Neuron (in vitro differentiated cells): ENCODE data around the gene FLT3.

Experiments used
- H2AFZ ChIP-seq: one replicate; pipeline ENCODE4 v1.6.1; 2013; ENCODE audit warnings: low read depth, mild to moderate bottlenecking, inconsistent platforms, low read length, moderate library complexity
- H3K27me3 ChIP-seq: one replicate; pipeline ENCODE4 v1.6.1; 2013; ENCODE audit warnings: low read length; ENCODE audit not compliant: insufficient read depth
- H3K36me3 ChIP-seq: one replicate; pipeline ENCODE4 v1.6.1; 2013; ENCODE audit warnings: low read length; ENCODE audit not compliant: insufficient read depth
- H3K4me1 ChIP-seq: one replicate; pipeline ENCODE4 v1.6.1; 2013; ENCODE audit warnings: low read length; ENCODE audit not compliant: insufficient read depth
- H3K4me3 ChIP-seq: 2 replicates; pipeline ENCODE4 v1.5.1; 2013; ENCODE audit warnings: mild to moderate bottlenecking, low read length, moderate library complexity
- H3K9me3 ChIP-seq: one replicate; pipeline ENCODE4 v1.6.1; 2013; ENCODE audit warnings: low read length

The FLT3 gene

GRCh38 chr13:27976362-27977091, 123.8 kb downstream of the FLT3 start:
- Histone ChIP-seq H3K4me3 (no peak overlapping the region), H3K4me1 (peaks cover 2% of the 10 kb centered on the region), H3K9me3 (no peaks in the 10 kb centered on the region), H3K36me3 (no peaks in the 10 kb centered on the region), H3K27me3 (peaks cover 97% of the 10 kb centered on the region), H2AFZ (no peak overlapping the region)

- Histone ChIP-seq H3K4me3 (no peak overlapping the region), H3K27me3 (peaks cover 97% of the 10 kb centered on the region), H2AFZ (no peak overlapping the region), H3K9me3 (no peaks in the 10 kb centered on the region), H3K36me3 (no peaks in the 10 kb centered on the region), H3K4me1 (peaks cover 2% of the 10 kb centered on the region)
Measured at GRCh38 chr13:27975564-27976361, 124.6 kb downstream of the FLT3 start.

GRCh38 chr13:27973961-27974662, 126.3 kb downstream of the FLT3 start:
- Histone ChIP-seq H3K4me3 (no peak overlapping the region), H3K4me1 (peaks cover 2% of the 10 kb centered on the region), H3K9me3 (no peaks in the 10 kb centered on the region), H2AFZ (no peak overlapping the region), H3K27me3 (peaks cover 97% of the 10 kb centered on the region), H3K36me3 (no peaks in the 10 kb centered on the region)

GRCh38 chr13:27973291-27973690, 127.1 kb downstream of the FLT3 start:
- H3K36me3 ChIP-seq = no peaks in the 10 kb centered on the region
- H3K9me3 ChIP-seq = no peaks in the 10 kb centered on the region
- H3K4me3 ChIP-seq = no peak overlapping the region
- peaks cover 98% of the 10 kb centered on the region for H3K27me3 ChIP-seq
- no peak overlapping the region for H2AFZ ChIP-seq
- peaks cover 2% of the 10 kb centered on the region for H3K4me1 ChIP-seq

GRCh38 chr13:27972478-27972820, 127.9 kb downstream of the FLT3 start:
- Histone ChIP-seq H3K4me3 (no peak overlapping the region), H3K4me1 (no peaks in the 10 kb centered on the region), H3K36me3 (no peaks in the 10 kb centered on the region), H3K9me3 (no peaks in the 10 kb centered on the region), H3K27me3 (peaks cover 98% of the 10 kb centered on the region), H2AFZ (no peak overlapping the region)

GRCh38 chr13:27971776-27972477, 128.4 kb downstream of the FLT3 start:
- H3K27me3 ChIP-seq = peaks cover 98% of the 10 kb centered on the region
- no peak overlapping the region for H3K4me3 ChIP-seq
- H3K36me3 ChIP-seq = no peaks in the 10 kb centered on the region
- no peaks in the 10 kb centered on the region for H3K4me1 ChIP-seq
- no peak overlapping the region for H2AFZ ChIP-seq
- H3K9me3 ChIP-seq = no peaks in the 10 kb centered on the region

GRCh38 chr13:27971236-27971645, 129.1 kb downstream of the FLT3 start:
- no peak overlapping the region for H2AFZ ChIP-seq
- H3K9me3 ChIP-seq = no peaks in the 10 kb centered on the region
- no peak overlapping the region for H3K4me3 ChIP-seq
- peaks cover 98% of the 10 kb centered on the region for H3K27me3 ChIP-seq
- H3K4me1 ChIP-seq = no peaks in the 10 kb centered on the region
- H3K36me3 ChIP-seq = no peaks in the 10 kb centered on the region

GRCh38 chr13:27970382-27971235, 129.8 kb downstream of the FLT3 start:
- Histone ChIP-seq H2AFZ (no peak overlapping the region), H3K4me3 (no peak overlapping the region), H3K9me3 (no peaks in the 10 kb centered on the region), H3K4me1 (no peaks in the 10 kb centered on the region), H3K27me3 (peaks cover 98% of the 10 kb centered on the region), H3K36me3 (no peaks in the 10 kb centered on the region)

- Histone ChIP-seq H3K4me3 (no peak overlapping the region), H2AFZ (no peak overlapping the region)
Measured at GRCh38 chr13:27969866-27970229, 130.5 kb downstream of the FLT3 start.

GRCh38 chr13:27969082-27969865, 131.1 kb downstream of the FLT3 start, which contains the start of gene CDX2:
Gene CDX2, minus strand, starts transcription at chr13:27969315. Its CDS starts 309 bp downstream, at chr13:27969006.
- Histone ChIP-seq H2AFZ (no peak within 1 kb of the TSS), H3K27me3 (peaks cover 98% of the 10 kb centered on the region), H3K36me3 (no peaks in the 10 kb centered on the region), H3K4me3 (no peak within 1 kb of the TSS), H3K4me1 (no peaks in the 10 kb centered on the region), H3K9me3 (no peaks in the 10 kb centered on the region)

More at GRCh38 chr13:27969866-27970229, 130.5 kb downstream of the FLT3 start:
- H3K4me1 ChIP-seq = no peaks in the 10 kb centered on the region
- H3K9me3 ChIP-seq = no peaks in the 10 kb centered on the region
- H3K27me3 ChIP-seq = peaks cover 99% of the 10 kb centered on the region
- no peaks in the 10 kb centered on the region for H3K36me3 ChIP-seq

GRCh38 chr13:27968316-27969081, 131.9 kb downstream of the FLT3 start:
- Histone ChIP-seq H3K36me3 (no peaks in the 10 kb centered on the region), H2AFZ (no peak overlapping the region), H3K4me3 (no peak overlapping the region), H3K9me3 (no peaks in the 10 kb centered on the region), H3K27me3 (peaks cover 97% of the 10 kb centered on the region), H3K4me1 (no peaks in the 10 kb centered on the region)
